HepG2 (cell line): ENCODE results near the gene FOCAD. TPM values are rescaled to one million over a fixed set of nuclear protein-coding genes. Genes with fewer than 3 reads are reported as not detected.

Experiments used
- FOXO4 ChIP-seq: sonication (generic); formaldehyde crosslinking; conservative IDR thresholded peaks from 2 replicates; pipeline ENCODE4 v1.8.1; 2023; ENCODE audit warnings: missing genetic modification reagents
- HIC2 ChIP-seq: sonication (generic); formaldehyde crosslinking; IDR thresholded peaks from 2 replicates; pipeline ENCODE4 v1.9.0; 2022; ENCODE audit warnings: low read depth, missing genetic modification reagents
- MATR3 ChIP-seq: sonication (generic); formaldehyde crosslinking; IDR thresholded peaks from 2 replicates; pipeline ENCODE4 v1.4.0; 2020; ENCODE audit warnings: missing genetic modification reagents
- MXD4 ChIP-seq: IDR thresholded peaks from 2 replicates; pipeline ENCODE4 v1.6.1; 2016; ENCODE audit warnings: mild to moderate bottlenecking, missing biosample characterization, missing genetic modification reagents
- PAX8 ChIP-seq: sonication (generic); formaldehyde crosslinking; IDR thresholded peaks from 2 replicates; pipeline ENCODE4 v1.8.0; 2022; ENCODE audit warnings: mild to moderate bottlenecking, missing genetic modification reagents, borderline replicate concordance
- SOX6 ChIP-seq, 2 experiments: fragments of 450-650 bp in 1 of 2; sonication (generic) in 1 of 2; formaldehyde crosslinking in 1 of 2; IDR thresholded peaks; 2 replicates each; pipeline versions ENCODE4 v1.4.0 to v1.6.1; 2017 to 2020; ENCODE audit warnings: antibody characterized with exemption in 1 of 2, mild to moderate bottlenecking in 1 of 2, missing genetic modification reagents in 1 of 2
- TIGD3 ChIP-seq: sonication (generic); formaldehyde crosslinking; IDR thresholded peaks from 2 replicates; pipeline ENCODE4 v1.5.1; 2020; ENCODE audit warnings: mild to moderate bottlenecking, missing genetic modification reagents, borderline replicate concordance
- ZBTB38 ChIP-seq: sonication (generic); formaldehyde crosslinking; IDR thresholded peaks from 2 replicates; pipeline ENCODE4 v1.5.1; 2020; ENCODE audit warnings: mild to moderate bottlenecking, missing genetic modification reagents
- ZBTB4 ChIP-seq: sonication (generic); formaldehyde crosslinking; IDR thresholded peaks from 2 replicates; pipeline ENCODE4 v1.4.0; 2020; ENCODE audit warnings: missing genetic modification reagents, mild to moderate bottlenecking, borderline replicate concordance
- ZNF280D ChIP-seq: sonication (generic); formaldehyde crosslinking; IDR thresholded peaks from 2 replicates; pipeline ENCODE4 v1.5.1; 2020; ENCODE audit warnings: mild to moderate bottlenecking, missing genetic modification reagents
- ZNF441 ChIP-seq: sonication (generic); formaldehyde crosslinking; IDR thresholded peaks from 2 replicates; pipeline ENCODE4 v1.7.0; 2021; ENCODE audit warnings: missing genetic modification reagents, borderline replicate concordance
- ZNF567 ChIP-seq: sonication (generic); formaldehyde crosslinking; IDR thresholded peaks from 2 replicates; pipeline ENCODE4 v1.8.1; 2023; ENCODE audit warnings: mild to moderate bottlenecking, missing genetic modification reagents, borderline replicate concordance
- ZNF749 ChIP-seq: sonication (generic); formaldehyde crosslinking; IDR thresholded peaks from 2 replicates; pipeline ENCODE4 v1.8.0; 2022; ENCODE audit warnings: mild to moderate bottlenecking, missing genetic modification reagents, moderate library complexity, borderline replicate concordance
- ZNF878 ChIP-seq: sonication (generic); formaldehyde crosslinking; IDR thresholded peaks from 2 replicates; pipeline ENCODE4 v1.8.1; 2023; ENCODE audit warnings: mild to moderate bottlenecking, missing genetic modification reagents, moderate library complexity
- ZNF883 ChIP-seq: sonication (generic); formaldehyde crosslinking; IDR thresholded peaks from 2 replicates; pipeline ENCODE4 v1.5.1; 2020; ENCODE audit warnings: mild to moderate bottlenecking, missing genetic modification reagents; ENCODE audit errors: not compliant biosample characterization
- ZSCAN30 ChIP-seq: sonication (generic); formaldehyde crosslinking; IDR thresholded peaks from 2 replicates; pipeline ENCODE4 v1.5.0; 2020; ENCODE audit warnings: mild to moderate bottlenecking, missing genetic modification reagents
- polyA plus RNA-seq, 8 experiments: library from polyadenylated mRNA; depleted of rRNA in 3 of 8; stranded (reverse) in 7 of 8; unstranded in 1 of 8; fragments of >200 nt; fragmentation: Illumina TruSeq in 4 of 8; extraction: Trizol in 4 of 8; gene quantifications; 2 replicates each; pipeline versions ENCODE4 v1.2.1 to v1.2.3, GENCODE V29; 2011 to 2016; ENCODE audit warnings: low read depth in 4 of 8, missing spikeins in 1 of 8, mixed read lengths in 1 of 8; ENCODE audit not compliant: insufficient read depth in 1 of 8
- total RNA-seq, 5 experiments: library from RNA; depleted of rRNA; stranded (reverse); fragments of >200 nt; fragmentation: Illumina TruSeq; extraction: Trizol; gene quantifications; 2 replicates each; pipeline ENCODE4 v1.2.3, GENCODE V29; 2016; ENCODE audit warnings: low read depth in 1 of 5

Gene FOCAD
- total and polyA plus RNA-seq, 2 of the 13 experiments (the other 11 are each of a cell fraction or from before 2014, with no cell fraction given) = 18.0 to 31.1 TPM

GRCh38 chr9:20683351-20684034, 566 bp upstream of the FOCAD start (continued):
- TF ChIP-seq ZBTB4 (peak; percentile 2; the same call in 1 of the 2 replicates), PAX8 (no peak), TIGD3 (CRISPR knock-in tag) (no peak), ZNF280D (0 out of 2 replicates have a peak, but pooled peaks have one; percentile 31), ZNF883 (peak; percentile 10), MATR3 (CRISPR knock-in tag) (no peak), ZSCAN30 (CRISPR knock-in tag) (no peak), ZNF441 (CRISPR knock-in tag) (no peak), ZNF878 (CRISPR knock-in tag) (0 out of 2 replicates have a peak, but pooled peaks have one; percentile 28), ZNF749 (CRISPR knock-in tag) (no peak), FOXO4 (CRISPR knock-in tag) (0 out of 2 replicates have a peak, but pooled peaks have one; percentile 38), ZNF567 (CRISPR knock-in tag) (peak; percentile 2; the same call in 1 of the 2 replicates), SOX6 (IDR thresholded peaks at IDR 0.05) (no peak), SOX6 (CRISPR knock-in tag; IDR thresholded peaks at IDR 0.05) (0 out of 2 replicates have a peak, but pooled peaks have one; percentile 7), MXD4 (CRISPR knock-in tag) (no peak), ZBTB38 (CRISPR knock-in tag) (no peak), HIC2 (0 out of 2 replicates have a peak, but pooled peaks have one; percentile 13)
